T-helper 1 cell treated with Interleukin-12 subunit alpha and Interleukin-12 subunit beta and Interleukin-4 antibody, amounts not matched to agents 30 μg/mL and 1 μg/mL, for 36 hours (primary cell): ENCODE results near the gene ALAD.
"Not testable (repeated sequence)": the region's sequence is repeated elsewhere in the genome, so short reads cannot be mapped to it uniquely, and the experiment has no call there.

Source experiments
- H3K27ac Mint-ChIP-seq: one replicate; pipeline ENCODE4 v1.8.0; 2021; ENCODE audit warnings: mild to moderate bottlenecking, mixed read lengths
- H3K27me3 Mint-ChIP-seq: one replicate; pipeline ENCODE4 v1.8.0; 2021; ENCODE audit warnings: low read depth, mixed read lengths
- H3K36me3 Mint-ChIP-seq: one replicate; pipeline ENCODE4 v1.8.0; 2021; ENCODE audit warnings: low read depth, mixed read lengths
- H3K4me1 Mint-ChIP-seq: one replicate; pipeline ENCODE4 v1.8.0; 2021; ENCODE audit warnings: low read depth, mixed read lengths
- H3K4me3 Mint-ChIP-seq: one replicate; pipeline ENCODE4 v1.8.0; 2021; ENCODE audit warnings: mild to moderate bottlenecking, moderate library complexity, mixed read lengths
- H3K9me3 Mint-ChIP-seq: one replicate; pipeline ENCODE4 v1.8.0; 2021; ENCODE audit warnings: mixed read lengths

Gene ALAD

DNA sequence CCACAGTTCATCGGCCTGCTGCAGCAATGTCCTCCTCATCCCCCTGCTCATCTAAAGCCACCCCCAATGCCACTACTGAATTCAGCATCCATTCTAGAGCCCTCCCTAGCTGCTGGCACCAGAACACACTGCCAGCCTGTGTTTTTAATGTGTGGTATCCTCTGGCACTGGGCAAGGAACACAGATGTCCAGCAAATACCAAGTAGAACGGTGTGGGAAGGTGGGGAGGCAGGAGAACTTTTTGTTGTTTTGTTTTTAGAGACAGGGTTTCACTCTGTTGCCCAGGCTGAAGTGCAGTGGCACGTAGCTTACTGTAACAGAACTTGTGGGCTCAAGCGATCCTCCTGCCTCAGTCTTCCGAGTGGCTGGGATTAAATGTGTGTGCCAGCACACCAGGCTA, 29.0 kb downstream of the ALAD start:
- Mint-ChIP-seq H3K9me3 (no peaks in the 10 kb centered on the region), H3K36me3 (peaks cover 12% of the 10 kb centered on the region), H3K4me1 (peaks cover 13% of the 10 kb centered on the region), H3K27me3 (no peaks in the 10 kb centered on the region), H3K27ac (no peak overlapping the region), H3K4me3 (no peak overlapping the region)

- H3K27ac Mint-ChIP-seq, result no peak overlapping the region
- H3K4me3 Mint-ChIP-seq, result no peak overlapping the region
- no peaks in the 10 kb centered on the region for H3K9me3 Mint-ChIP-seq
- H3K4me1 Mint-ChIP-seq, result peaks cover 13% of the 10 kb centered on the region
- H3K36me3 Mint-ChIP-seq, result peaks cover 12% of the 10 kb centered on the region
- H3K27me3 Mint-ChIP-seq, result no peaks in the 10 kb centered on the region
These were observed 30.2 kb downstream of the ALAD start for GRCh38 chr9:113370806-113371325.

DNA sequence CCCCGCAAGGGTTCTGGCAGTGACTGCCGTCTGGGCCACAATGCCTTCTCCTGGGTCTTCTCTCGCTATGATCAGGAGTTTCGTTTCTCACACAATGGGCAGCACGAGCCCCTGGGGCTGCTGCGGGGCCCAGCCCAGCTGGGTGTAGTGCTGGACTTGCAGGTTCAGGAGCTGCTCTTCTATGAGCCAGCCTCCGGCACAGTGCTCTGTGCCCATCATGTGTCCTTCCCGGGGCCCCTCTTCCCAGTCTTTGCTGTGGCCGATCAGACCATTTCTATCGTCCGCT, 31.3 kb downstream of the ALAD start:
- Mint-ChIP-seq H3K9me3 (no peaks in the 10 kb centered on the region), H3K27me3 (no peaks in the 10 kb centered on the region)

GRCh38 chr9:113368982-113369854, 31.9 kb downstream of the ALAD start:
- H3K4me3 Mint-ChIP-seq, result no peak overlapping the region
- H3K27me3 Mint-ChIP-seq, result no peaks in the 10 kb centered on the region
- H3K4me1 Mint-ChIP-seq, result no peaks in the 10 kb centered on the region
- H3K27ac Mint-ChIP-seq, result no peak overlapping the region
- peaks cover 11% of the 10 kb centered on the region for H3K36me3 Mint-ChIP-seq
- H3K9me3 Mint-ChIP-seq, result no peaks in the 10 kb centered on the region

More for the DNA sequence above, 31.3 kb downstream of the ALAD start:
- Mint-ChIP-seq H3K4me1 (peaks cover 3% of the 10 kb centered on the region), H3K36me3 (peaks cover 15% of the 10 kb centered on the region), H3K27ac (no peak overlapping the region), H3K4me3 (no peak overlapping the region)

DNA sequence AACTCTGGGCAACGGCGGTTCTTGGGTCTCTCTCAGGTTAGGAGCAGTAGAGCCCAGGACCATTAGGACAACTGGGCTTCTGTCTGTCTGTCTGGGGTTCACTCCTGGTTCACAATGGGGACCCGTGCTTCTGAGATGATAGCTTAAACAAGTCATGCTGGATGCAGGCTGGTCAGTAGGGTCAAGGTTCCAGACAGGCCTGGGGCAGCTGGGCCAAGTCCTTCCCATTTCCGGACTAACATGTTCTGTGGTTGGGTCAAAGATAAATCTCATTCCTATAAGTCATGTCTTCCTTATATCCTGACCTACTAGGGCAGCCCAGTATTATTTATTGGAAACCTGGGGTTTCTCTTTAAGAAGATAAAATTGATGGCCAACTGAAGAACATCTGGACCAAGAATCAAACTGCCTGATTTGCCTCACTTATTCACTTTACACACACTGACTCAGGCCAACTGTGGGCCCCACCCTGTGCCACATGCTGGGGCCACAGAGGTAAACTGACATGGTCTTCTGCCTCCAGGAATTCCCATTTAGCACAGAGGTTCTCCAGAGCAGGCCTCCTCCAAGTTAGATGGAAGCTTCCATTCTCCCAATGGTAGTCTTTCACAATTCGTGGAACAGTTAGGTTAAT, 32.6 kb downstream of the ALAD start:
- H3K27ac Mint-ChIP-seq, result no peak overlapping the region

GRCh38 chr9:113365652-113366051, 35.4 kb downstream of the ALAD start:
- H3K27me3 Mint-ChIP-seq, H3K4me3 Mint-ChIP-seq, H3K9me3 Mint-ChIP-seq, H3K27ac Mint-ChIP-seq, H3K4me1 Mint-ChIP-seq: not testable (repeated sequence)
- H3K36me3 Mint-ChIP-seq, result peaks cover 13% of the 10 kb centered on the region

More for the DNA sequence above, 32.6 kb downstream of the ALAD start:
- no peaks in the 10 kb centered on the region for H3K27me3 Mint-ChIP-seq
- H3K9me3 Mint-ChIP-seq, result no peaks in the 10 kb centered on the region
- H3K4me1 Mint-ChIP-seq, result no peaks in the 10 kb centered on the region
- H3K4me3 Mint-ChIP-seq, result no peak overlapping the region
- peaks cover 11% of the 10 kb centered on the region for H3K36me3 Mint-ChIP-seq

GRCh38 chr9:113364951-113365350, 36.1 kb downstream of the ALAD start:
- H3K9me3 Mint-ChIP-seq, result no peaks in the 10 kb centered on the region
- no peak overlapping the region for H3K4me3 Mint-ChIP-seq
- H3K4me1 Mint-ChIP-seq, result peaks cover 4% of the 10 kb centered on the region
- H3K27me3 Mint-ChIP-seq, result no peaks in the 10 kb centered on the region
- H3K27ac Mint-ChIP-seq, result no peak overlapping the region
- H3K36me3 Mint-ChIP-seq, result peaks cover 16% of the 10 kb centered on the region

- Mint-ChIP-seq H3K36me3 (peaks cover 15% of the 10 kb centered on the region), H3K4me1 (peaks cover 4% of the 10 kb centered on the region), H3K4me3 (no peak overlapping the region), H3K27me3 (no peaks in the 10 kb centered on the region), H3K9me3 (no peaks in the 10 kb centered on the region), H3K27ac (no peak overlapping the region)
These were observed 37.7 kb downstream of the ALAD start for GRCh38 chr9:113363336-113363735.

GRCh38 chr9:113361304-113362018, 39.6 kb downstream of the ALAD start:
- Mint-ChIP-seq H3K4me3 (no peak overlapping the region), H3K36me3 (peaks cover 21% of the 10 kb centered on the region), H3K9me3 (no peaks in the 10 kb centered on the region), H3K27me3 (no peaks in the 10 kb centered on the region), H3K4me1 (peaks cover 8% of the 10 kb centered on the region), H3K27ac (no peak overlapping the region)

- no peak overlapping the region for H3K4me3 Mint-ChIP-seq
- H3K27ac Mint-ChIP-seq, result no peak overlapping the region
- peaks cover 9% of the 10 kb centered on the region for H3K4me1 Mint-ChIP-seq
- H3K9me3 Mint-ChIP-seq, result no peaks in the 10 kb centered on the region
- H3K36me3 Mint-ChIP-seq, result peaks cover 21% of the 10 kb centered on the region
- no peaks in the 10 kb centered on the region for H3K27me3 Mint-ChIP-seq
These were observed 40.7 kb downstream of the ALAD start for GRCh38 chr9:113360242-113360842.

GRCh38 chr9:113359385-113359784, 41.7 kb downstream of the ALAD start:
- H3K4me1 Mint-ChIP-seq, result peaks cover 9% of the 10 kb centered on the region
- H3K27me3 Mint-ChIP-seq, result no peaks in the 10 kb centered on the region
- H3K9me3 Mint-ChIP-seq, result no peaks in the 10 kb centered on the region
- no peak overlapping the region for H3K27ac Mint-ChIP-seq
- H3K4me3 Mint-ChIP-seq, result no peak overlapping the region
- peaks cover 19% of the 10 kb centered on the region for H3K36me3 Mint-ChIP-seq

DNA sequence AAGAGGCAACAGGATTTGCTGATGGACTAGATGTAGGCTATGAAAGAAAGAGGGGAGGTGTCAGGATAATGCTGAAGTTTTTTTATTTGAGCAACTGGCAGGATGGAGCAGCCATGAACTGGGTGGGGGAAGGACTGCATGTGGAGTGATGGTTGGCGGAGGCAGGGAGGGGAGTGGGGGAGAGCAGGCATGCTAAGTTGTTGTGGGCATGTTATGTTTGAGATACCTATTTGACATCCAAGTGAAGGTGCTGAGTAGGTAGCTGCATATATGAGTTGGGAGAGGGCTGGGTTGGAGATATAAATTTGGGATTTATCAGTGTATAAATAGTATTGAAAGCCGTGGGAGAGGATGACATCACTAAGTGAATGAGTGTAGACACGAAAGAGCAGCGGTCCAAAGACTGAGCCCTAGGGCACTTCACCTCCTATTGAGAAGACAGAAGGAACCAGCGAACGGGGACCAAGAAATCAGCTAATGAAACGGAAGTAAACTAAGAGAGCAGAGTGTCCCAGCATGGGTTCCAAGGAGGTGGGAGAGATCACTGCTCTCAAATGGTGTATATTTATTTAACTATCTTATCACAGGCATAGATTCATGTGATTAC, 44.3 kb downstream of the ALAD start:
- peaks cover 23% of the 10 kb centered on the region for H3K36me3 Mint-ChIP-seq
- H3K27me3 Mint-ChIP-seq, result no peaks in the 10 kb centered on the region
- no peak overlapping the region for H3K4me3 Mint-ChIP-seq
- no peaks in the 10 kb centered on the region for H3K9me3 Mint-ChIP-seq
- H3K27ac Mint-ChIP-seq, result no peak overlapping the region
- H3K4me1 Mint-ChIP-seq, result peaks cover 17% of the 10 kb centered on the region

- Mint-ChIP-seq H3K4me3 (no peak overlapping the region), H3K4me1 (peaks cover 26% of the 10 kb centered on the region), H3K27ac (no peak overlapping the region), H3K9me3 (no peaks in the 10 kb centered on the region), H3K27me3 (no peaks in the 10 kb centered on the region), H3K36me3 (peaks cover 16% of the 10 kb centered on the region)
These were observed 46.0 kb downstream of the ALAD start for GRCh38 chr9:113355040-113355596.

GRCh38 chr9:113352411-113352810, 48.7 kb downstream of the ALAD start:
- H3K27ac Mint-ChIP-seq, result peak overlapping the region; percentile 32
- H3K36me3 Mint-ChIP-seq, result peaks cover 12% of the 10 kb centered on the region
- H3K9me3 Mint-ChIP-seq, result no peaks in the 10 kb centered on the region
- H3K4me1 Mint-ChIP-seq, result peaks cover 37% of the 10 kb centered on the region
- no peaks in the 10 kb centered on the region for H3K27me3 Mint-ChIP-seq
- H3K4me3 Mint-ChIP-seq, result no peak overlapping the region
